GM23338 (cell line): Measurements from ENCODE around the gene KRT84. TPM values are rescaled to one million over a fixed set of nuclear protein-coding genes. Genes with fewer than 3 reads are reported as not detected.

ENCODE experiments used
- ATAC-seq: fragments of 200-7000 bp; cut with Tn5 transposase; 3 replicates; pipeline ENCODE4 v1.9.1; 2020
- DNase-seq: peaks from one replicate; pipeline ENCODE4 v3.0.0-alpha.2; 2015; ENCODE audit warnings: low spot score
- H2AFZ ChIP-seq: fragments of 200-600 bp; sonication (generic); 2 replicates; pipeline ENCODE4 v1.8.0; 2016; ENCODE audit warnings: antibody characterized with exemption, mild to moderate bottlenecking, moderate library complexity
- H3F3A ChIP-seq: fragments of 200-600 bp; sonication (generic); replicated peaks from 2 replicates; pipeline ENCODE4 v1.8.0; 2017; ENCODE audit warnings: antibody characterized with exemption, mixed run types, low read depth
- H3K27ac ChIP-seq: fragments of 200-600 bp; sonication (generic); 2 replicates; pipeline ENCODE4 v1.6.1; 2016; ENCODE audit warnings: low read depth
- H3K27me3 ChIP-seq: fragments of 200-600 bp; sonication (generic); 2 replicates; pipeline ENCODE4 v1.8.0; 2016; ENCODE audit warnings: mild to moderate bottlenecking, mixed run types, moderate library complexity; ENCODE audit not compliant: insufficient read depth
- H3K36me3 ChIP-seq: fragments of 200-600 bp; sonication (generic); 2 replicates; pipeline ENCODE4 v1.8.0; 2016; ENCODE audit warnings: mild to moderate bottlenecking; ENCODE audit not compliant: insufficient read depth
- H3K4me1 ChIP-seq: fragments of 200-600 bp; sonication (generic); 2 replicates; pipeline ENCODE4 v1.8.0; 2016; ENCODE audit warnings: mild to moderate bottlenecking, moderate library complexity; ENCODE audit not compliant: insufficient read depth
- H3K4me2 ChIP-seq: fragments of 200-600 bp; sonication (generic); 2 replicates; pipeline ENCODE4 v1.7.1; 2017; ENCODE audit warnings: mixed run types
- H3K4me3 ChIP-seq: fragments of 200-600 bp; sonication (generic); 2 replicates; pipeline ENCODE4 v1.6.1; 2016; ENCODE audit warnings: mixed run types
- H3K79me2 ChIP-seq: fragments of 200-600 bp; sonication (generic); replicated peaks from 2 replicates; pipeline ENCODE4 v1.8.0; 2017; ENCODE audit warnings: mild to moderate bottlenecking; ENCODE audit not compliant: insufficient read depth
- H3K9me2 ChIP-seq: fragments of 200-600 bp; sonication (generic); 2 replicates; pipeline ENCODE4 v1.8.0; 2017; ENCODE audit not compliant: insufficient read depth
- H4K20me1 ChIP-seq: fragments of 200-600 bp; sonication (generic); replicated peaks from 2 replicates; pipeline ENCODE4 v1.8.0; 2017; ENCODE audit warnings: mild to moderate bottlenecking; ENCODE audit not compliant: insufficient read depth
- H3K27ac Mint-ChIP-seq: 2 replicates; pipeline ENCODE4 v1.8.0; 2020; ENCODE audit warnings: inconsistent platforms, mild to moderate bottlenecking, moderate library complexity, mixed read lengths
- H3K27me3 Mint-ChIP-seq: 3 replicates; pipeline ENCODE4 v1.8.0; 2022; ENCODE audit warnings: low read depth, mild to moderate bottlenecking, moderate library complexity, mixed read lengths, inconsistent platforms; ENCODE audit not compliant: insufficient read depth, poor library complexity
- H3K36me3 Mint-ChIP-seq: 3 replicates; pipeline ENCODE4 v1.8.0; 2021; ENCODE audit warnings: low read depth, mild to moderate bottlenecking, inconsistent platforms, moderate library complexity, mixed read lengths
- H3K4me1 Mint-ChIP-seq: 3 replicates; pipeline ENCODE4 v1.8.0; 2020; ENCODE audit warnings: mild to moderate bottlenecking, inconsistent platforms, mixed read lengths
- H3K4me3 Mint-ChIP-seq: 3 replicates; pipeline ENCODE4 v1.8.0; 2021; ENCODE audit warnings: moderate library complexity, mild to moderate bottlenecking, inconsistent platforms, mixed read lengths
- H3K9me3 Mint-ChIP-seq: 3 replicates; pipeline ENCODE4 v1.8.0; 2020; ENCODE audit warnings: moderate library complexity, mild to moderate bottlenecking, inconsistent platforms, mixed read lengths
- EZH2 ChIP-seq: fragments of 200-600 bp; sonication (generic); IDR thresholded peaks from one replicate; pipeline ENCODE4 v1.8.0; 2017; ENCODE audit warnings: antibody characterized with exemption, mild to moderate bottlenecking, low read depth; ENCODE audit not compliant: unreplicated experiment
- JUNB ChIP-seq: IDR thresholded peaks from one replicate; pipeline ENCODE4 v1.6.1; 2016; ENCODE audit warnings: antibody characterized with exemption; ENCODE audit not compliant: unreplicated experiment
- ZNF331 ChIP-seq: fragments of 250-450 bp; sonication (Bioruptor Pico); IDR thresholded peaks from 2 replicates; pipeline ENCODE4 v1.5.0; 2020; ENCODE audit warnings: low read depth, mild to moderate bottlenecking, moderate library complexity
- polyA plus RNA-seq: library from polyadenylated mRNA; unstranded; fragments of >200 nt; fragmentation: Nextera tagmentation; extraction: Ambion mirVana; gene quantifications from 2 replicates; pipeline ENCODE4 v1.2.1, GENCODE V29; 2016
- total RNA-seq: library from RNA; depleted of rRNA; stranded (reverse); fragments of >200 nt; shearing (Covaris generic); gene quantifications from 2 replicates; pipeline ENCODE4 v1.2.3, GENCODE V29; 2014
- TF ChIP-seq, protein P1 (sequence below): fragments of 250-450 bp; sonication (Bioruptor Pico); IDR thresholded peaks from 2 replicates; pipeline ENCODE4 v1.5.0; 2020; ENCODE audit warnings: mild to moderate bottlenecking, moderate library complexity
- TF ChIP-seq, protein P2 (sequence below): IDR thresholded peaks from one replicate; pipeline ENCODE4 v1.6.1; 2018; ENCODE audit warnings: antibody characterized with exemption; ENCODE audit not compliant: unreplicated experiment

Gene KRT84
- total and polyA plus RNA-seq, 2 experiments from 2014 or later = not detected

DNA sequence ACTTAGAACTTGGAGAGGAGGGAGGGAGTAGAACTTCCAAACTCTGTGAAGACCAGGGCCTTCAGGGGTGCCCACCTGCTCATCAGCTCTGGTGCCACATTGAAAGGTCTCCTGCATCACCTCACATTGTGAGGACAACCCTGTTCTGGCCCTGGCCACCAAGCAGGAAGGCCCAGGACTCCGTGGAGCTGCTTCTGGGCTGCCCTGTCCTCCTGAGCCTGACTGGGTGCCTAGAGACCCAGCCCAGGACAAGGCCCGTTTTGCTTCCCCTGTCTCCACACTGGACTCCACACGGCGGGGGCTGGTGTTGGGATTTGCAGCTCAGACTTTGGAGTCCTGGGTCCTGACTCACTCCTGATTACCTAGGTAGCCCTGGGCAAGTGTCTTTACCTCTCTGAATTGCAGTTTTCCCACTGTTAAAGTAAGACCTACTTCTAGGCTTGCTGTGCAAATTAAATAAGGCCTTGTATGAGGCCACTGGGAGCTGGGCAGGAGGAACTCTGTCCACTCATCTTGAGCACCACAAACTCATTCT, 33.2 kb upstream of the KRT84 start (continued):
- TF ChIP-seq, protein P1, sequence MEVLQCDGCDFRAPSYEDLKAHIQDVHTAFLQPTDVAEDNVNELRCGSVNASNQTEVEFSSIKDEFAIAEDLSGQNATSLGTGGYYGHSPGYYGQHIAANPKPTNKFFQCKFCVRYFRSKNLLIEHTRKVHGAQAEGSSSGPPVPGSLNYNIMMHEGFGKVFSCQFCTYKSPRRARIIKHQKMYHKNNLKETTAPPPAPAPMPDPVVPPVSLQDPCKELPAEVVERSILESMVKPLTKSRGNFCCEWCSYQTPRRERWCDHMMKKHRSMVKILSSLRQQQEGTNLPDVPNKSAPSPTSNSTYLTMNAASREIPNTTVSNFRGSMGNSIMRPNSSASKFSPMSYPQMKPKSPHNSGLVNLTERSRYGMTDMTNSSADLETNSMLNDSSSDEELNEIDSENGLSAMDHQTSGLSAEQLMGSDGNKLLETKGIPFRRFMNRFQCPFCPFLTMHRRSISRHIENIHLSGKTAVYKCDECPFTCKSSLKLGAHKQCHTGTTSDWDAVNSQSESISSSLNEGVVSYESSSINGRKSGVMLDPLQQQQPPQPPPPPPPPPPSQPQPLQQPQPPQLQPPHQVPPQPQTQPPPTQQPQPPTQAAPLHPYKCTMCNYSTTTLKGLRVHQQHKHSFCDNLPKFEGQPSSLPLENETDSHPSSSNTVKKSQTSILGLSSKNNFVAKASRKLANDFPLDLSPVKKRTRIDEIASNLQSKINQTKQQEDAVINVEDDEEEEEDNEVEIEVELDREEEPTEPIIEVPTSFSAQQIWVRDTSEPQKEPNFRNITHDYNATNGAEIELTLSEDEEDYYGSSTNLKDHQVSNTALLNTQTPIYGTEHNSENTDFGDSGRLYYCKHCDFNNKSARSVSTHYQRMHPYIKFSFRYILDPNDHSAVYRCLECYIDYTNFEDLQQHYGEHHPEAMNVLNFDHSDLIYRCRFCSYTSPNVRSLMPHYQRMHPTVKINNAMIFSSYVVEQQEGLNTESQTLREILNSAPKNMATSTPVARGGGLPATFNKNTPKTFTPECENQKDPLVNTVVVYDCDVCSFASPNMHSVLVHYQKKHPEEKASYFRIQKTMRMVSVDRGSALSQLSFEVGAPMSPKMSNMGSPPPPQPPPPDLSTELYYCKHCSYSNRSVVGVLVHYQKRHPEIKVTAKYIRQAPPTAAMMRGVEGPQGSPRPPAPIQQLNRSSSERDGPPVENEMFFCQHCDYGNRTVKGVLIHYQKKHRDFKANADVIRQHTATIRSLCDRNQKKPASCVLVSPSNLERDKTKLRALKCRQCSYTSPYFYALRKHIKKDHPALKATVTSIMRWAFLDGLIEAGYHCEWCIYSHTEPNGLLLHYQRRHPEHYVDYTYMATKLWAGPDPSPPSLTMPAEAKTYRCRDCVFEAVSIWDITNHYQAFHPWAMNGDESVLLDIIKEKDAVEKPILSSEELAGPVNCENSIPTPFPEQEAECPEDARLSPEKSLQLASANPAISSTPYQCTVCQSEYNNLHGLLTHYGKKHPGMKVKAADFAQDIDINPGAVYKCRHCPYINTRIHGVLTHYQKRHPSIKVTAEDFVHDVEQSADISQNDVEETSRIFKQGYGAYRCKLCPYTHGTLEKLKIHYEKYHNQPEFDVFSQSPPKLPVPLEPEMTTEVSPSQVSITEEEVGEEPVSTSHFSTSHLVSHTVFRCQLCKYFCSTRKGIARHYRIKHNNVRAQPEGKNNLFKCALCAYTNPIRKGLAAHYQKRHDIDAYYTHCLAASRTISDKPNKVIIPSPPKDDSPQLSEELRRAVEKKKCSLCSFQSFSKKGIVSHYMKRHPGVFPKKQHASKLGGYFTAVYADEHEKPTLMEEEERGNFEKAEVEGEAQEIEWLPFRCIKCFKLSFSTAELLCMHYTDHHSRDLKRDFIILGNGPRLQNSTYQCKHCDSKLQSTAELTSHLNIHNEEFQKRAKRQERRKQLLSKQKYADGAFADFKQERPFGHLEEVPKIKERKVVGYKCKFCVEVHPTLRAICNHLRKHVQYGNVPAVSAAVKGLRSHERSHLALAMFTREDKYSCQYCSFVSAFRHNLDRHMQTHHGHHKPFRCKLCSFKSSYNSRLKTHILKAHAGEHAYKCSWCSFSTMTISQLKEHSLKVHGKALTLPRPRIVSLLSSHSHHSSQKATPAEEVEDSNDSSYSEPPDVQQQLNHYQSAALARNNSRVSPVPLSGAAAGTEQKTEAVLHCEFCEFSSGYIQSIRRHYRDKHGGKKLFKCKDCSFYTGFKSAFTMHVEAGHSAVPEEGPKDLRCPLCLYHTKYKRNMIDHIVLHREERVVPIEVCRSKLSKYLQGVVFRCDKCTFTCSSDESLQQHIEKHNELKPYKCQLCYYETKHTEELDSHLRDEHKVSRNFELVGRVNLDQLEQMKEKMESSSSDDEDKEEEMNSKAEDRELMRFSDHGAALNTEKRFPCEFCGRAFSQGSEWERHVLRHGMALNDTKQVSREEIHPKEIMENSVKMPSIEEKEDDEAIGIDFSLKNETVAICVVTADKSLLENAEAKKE (CRISPR knock-in tag) = no peak
- no peak for TF ChIP-seq ZNF331 (CRISPR knock-in tag)

DNA sequence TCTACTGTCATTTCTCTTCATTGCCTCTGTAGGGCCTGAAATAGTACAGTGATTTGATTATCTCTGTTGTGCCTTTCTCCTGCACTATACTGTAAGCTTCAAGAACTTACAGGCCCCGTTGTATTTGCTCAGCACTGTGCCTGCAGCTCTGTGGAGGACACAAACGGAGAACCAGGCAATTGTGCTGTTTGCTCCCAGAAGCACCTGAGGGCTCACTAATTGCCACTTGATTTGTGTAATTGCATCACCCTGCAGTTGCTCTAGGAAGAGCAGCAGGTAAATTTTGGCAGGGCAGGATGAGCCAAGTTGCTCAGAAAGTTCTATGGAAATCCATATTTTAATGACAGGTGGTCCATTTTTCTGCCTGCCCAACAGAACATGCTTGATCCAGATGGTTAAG, 32.3 kb upstream of the KRT84 start:
- Mint-ChIP-seq H3K4me3 (no peak overlapping the region), H3K36me3 (no peaks in the 10 kb centered on the region), H3K9me3 (no peaks in the 10 kb centered on the region; the same call in 2 of the 3 replicates), H3K4me1 (peaks cover 4% of the 10 kb centered on the region; the same call in 1 of the 3 replicates), H3K27me3 (no peaks in the 10 kb centered on the region), H3K27ac (no peak overlapping the region)
- Histone ChIP-seq H3K27ac (no peak overlapping the region), H4K20me1 (no peaks in the 10 kb centered on the region), H3K9me2 (0 out of 2 replicates have a peak, but pooled peaks cover 3% of the 10 kb centered on the region), H3K4me1 (no peaks in the 10 kb centered on the region), H3F3A (no peaks in the 10 kb centered on the region), H3K4me3 (no peak overlapping the region), H3K79me2 (no peaks in the 10 kb centered on the region), H3K4me2 (no peak overlapping the region), H2AFZ (no peak overlapping the region), H3K27me3 (no peaks in the 10 kb centered on the region), H3K36me3 (no peaks in the 10 kb centered on the region)
- DNase-seq (no peak), ATAC-seq (no peak)
- no peak for TF ChIP-seq JUNB
- TF ChIP-seq, protein P2, sequence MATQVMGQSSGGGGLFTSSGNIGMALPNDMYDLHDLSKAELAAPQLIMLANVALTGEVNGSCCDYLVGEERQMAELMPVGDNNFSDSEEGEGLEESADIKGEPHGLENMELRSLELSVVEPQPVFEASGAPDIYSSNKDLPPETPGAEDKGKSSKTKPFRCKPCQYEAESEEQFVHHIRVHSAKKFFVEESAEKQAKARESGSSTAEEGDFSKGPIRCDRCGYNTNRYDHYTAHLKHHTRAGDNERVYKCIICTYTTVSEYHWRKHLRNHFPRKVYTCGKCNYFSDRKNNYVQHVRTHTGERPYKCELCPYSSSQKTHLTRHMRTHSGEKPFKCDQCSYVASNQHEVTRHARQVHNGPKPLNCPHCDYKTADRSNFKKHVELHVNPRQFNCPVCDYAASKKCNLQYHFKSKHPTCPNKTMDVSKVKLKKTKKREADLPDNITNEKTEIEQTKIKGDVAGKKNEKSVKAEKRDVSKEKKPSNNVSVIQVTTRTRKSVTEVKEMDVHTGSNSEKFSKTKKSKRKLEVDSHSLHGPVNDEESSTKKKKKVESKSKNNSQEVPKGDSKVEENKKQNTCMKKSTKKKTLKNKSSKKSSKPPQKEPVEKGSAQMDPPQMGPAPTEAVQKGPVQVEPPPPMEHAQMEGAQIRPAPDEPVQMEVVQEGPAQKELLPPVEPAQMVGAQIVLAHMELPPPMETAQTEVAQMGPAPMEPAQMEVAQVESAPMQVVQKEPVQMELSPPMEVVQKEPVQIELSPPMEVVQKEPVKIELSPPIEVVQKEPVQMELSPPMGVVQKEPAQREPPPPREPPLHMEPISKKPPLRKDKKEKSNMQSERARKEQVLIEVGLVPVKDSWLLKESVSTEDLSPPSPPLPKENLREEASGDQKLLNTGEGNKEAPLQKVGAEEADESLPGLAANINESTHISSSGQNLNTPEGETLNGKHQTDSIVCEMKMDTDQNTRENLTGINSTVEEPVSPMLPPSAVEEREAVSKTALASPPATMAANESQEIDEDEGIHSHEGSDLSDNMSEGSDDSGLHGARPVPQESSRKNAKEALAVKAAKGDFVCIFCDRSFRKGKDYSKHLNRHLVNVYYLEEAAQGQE = no peak
- TF ChIP-seq, protein P1 (CRISPR knock-in tag) = no peak
- no peak for TF ChIP-seq EZH2
